Natural killer cell (primary cell): Measurements from ENCODE around the gene MYOZ3. TPM values are rescaled to one million over a fixed set of nuclear protein-coding genes. Genes with fewer than 3 reads are reported as not detected.

Experiments used
- ATAC-seq, 3 donors: fragments of 150-1000 bp in 2 of 3; fragments of 200-7000 bp in 1 of 3; cut with Tn5 transposase; 1 replicate in 1 of 3; 2 replicates in 2 of 3; pipeline ENCODE4 v1.10.0; 2021; ENCODE audit warnings: mild to moderate bottlenecking in 2 of 3, moderate library complexity in 2 of 3
- DNase-seq, 2 donors: peaks; one replicate each; pipeline versions ENCODE4 v3.0.0 to v3.0.0-alpha.2; 2013 to 2021; ENCODE audit warnings: mixed read lengths in 1 of 2
- H3K27ac ChIP-seq: one replicate; pipeline ENCODE4 v1.5.1; 2013; ENCODE audit warnings: mild to moderate bottlenecking, low read length
- H3K27me3 ChIP-seq: one replicate; pipeline ENCODE4 v1.6.1; 2013; ENCODE audit warnings: low read length; ENCODE audit not compliant: control insufficient read depth, insufficient read depth
- H3K36me3 ChIP-seq: one replicate; pipeline ENCODE4 v1.6.1; 2013; ENCODE audit warnings: low read length; ENCODE audit not compliant: control insufficient read depth, insufficient read depth
- H3K4me1 ChIP-seq: one replicate; pipeline ENCODE4 v1.6.1; 2013; ENCODE audit warnings: low read length; ENCODE audit not compliant: control insufficient read depth, insufficient read depth
- H3K4me3 ChIP-seq: one replicate; pipeline ENCODE4 v1.5.1; 2013; ENCODE audit warnings: low read length
- H3K9me3 ChIP-seq: one replicate; pipeline ENCODE4 v1.6.1; 2013; ENCODE audit warnings: low read length; ENCODE audit not compliant: control insufficient read depth, insufficient read depth
- H3K27ac Mint-ChIP-seq, 2 donors: one replicate each; pipeline ENCODE4 v1.8.0; 2022; ENCODE audit warnings: mild to moderate bottlenecking in 2 of 2, mixed read lengths in 2 of 2, moderate library complexity in 1 of 2
- H3K27me3 Mint-ChIP-seq, 2 donors: one replicate each; pipeline ENCODE4 v1.8.0; 2022; ENCODE audit warnings: low read depth in 2 of 2, mixed read lengths in 2 of 2
- H3K36me3 Mint-ChIP-seq: one replicate; pipeline ENCODE4 v1.8.0; 2022; ENCODE audit warnings: mixed read lengths
- H3K4me1 Mint-ChIP-seq, 2 donors: one replicate each; pipeline ENCODE4 v1.8.0; 2022; ENCODE audit warnings: mixed read lengths in 2 of 2
- H3K4me3 Mint-ChIP-seq: one replicate; pipeline ENCODE4 v1.8.0; 2022; ENCODE audit warnings: mild to moderate bottlenecking, moderate library complexity, mixed read lengths
- H3K9me3 Mint-ChIP-seq, 2 donors: one replicate each; pipeline ENCODE4 v1.8.0; 2022; ENCODE audit warnings: mixed read lengths in 2 of 2
- CTCF ChIP-seq: fragments of 200-600 bp; IDR thresholded peaks from one replicate; pipeline ENCODE4 v1.8.0; 2022; ENCODE audit warnings: antibody characterized with exemption
- WGBS: methylation state at CpG from one replicate; pipeline ENCODE4 v1.1.7; 2013; ENCODE audit warnings: missing lambda C conversion rate; ENCODE audit not compliant: insufficient coverage; 5-methylcytosine and 5-hydroxymethylcytosine counted together
- intact Hi-C: fragments of 100-400 bp; cut with micrococcal nuclease; formaldehyde crosslinking; loops from one replicate; pipeline ENCODE4 v1.14.2; 2022
- total RNA-seq, 4 donors: library from RNA; stranded (reverse); fragments of 120-200 nt in 1 of 4; gene quantifications; one replicate each; pipeline versions ENCODE4 v1.2.3 to v1.2.4, GENCODE V29; 2013 to 2022

MYOZ3 gene
- total RNA-seq, 3 donors from 2014 or later (not counting 1 experiment from before 2014, with no cell fraction given): not detected

- H3K4me3 Mint-ChIP-seq: no peak overlapping the region
- DNase-seq: no peak
- intact Hi-C loops: no loop called here
- H3K4me1 Mint-ChIP-seq: peaks cover 0 to 9% of the 10 kb centered on the region in 2 donors
- Histone ChIP-seq H3K27ac (no peak overlapping the region), H3K4me1 (peaks cover 8% of the 10 kb centered on the region), H3K27me3 (no peaks in the 10 kb centered on the region), H3K36me3 (no peaks in the 10 kb centered on the region), H3K4me3 (no peak overlapping the region), H3K9me3 (no peaks in the 10 kb centered on the region)
- no peaks in the 10 kb centered on the region for H3K36me3 Mint-ChIP-seq
- TF ChIP-seq CTCF: no peak
- H3K9me3 Mint-ChIP-seq: no peaks in the 10 kb centered on the region
- WGBS: 85% methylated on average over 12 of the region's 13 CpGs
- no peak overlapping the region for H3K27ac Mint-ChIP-seq
- H3K27me3 Mint-ChIP-seq: peaks cover 0 to 5% of the 10 kb centered on the region in 2 donors
- no peak for ATAC-seq
These were observed 9.0 kb upstream of the MYOZ3 start for GRCh38 chr5:150651924-150652671.

GRCh38 chr5:150653145-150653761 is 7.8 kb upstream of the MYOZ3 start:
- Histone ChIP-seq H3K9me3 (no peaks in the 10 kb centered on the region), H3K4me3 (no peak overlapping the region), H3K4me1 (peaks cover 12% of the 10 kb centered on the region), H3K27me3 (no peaks in the 10 kb centered on the region), H3K27ac (no peak overlapping the region), H3K36me3 (no peaks in the 10 kb centered on the region)
- no peak overlapping the region for H3K27ac Mint-ChIP-seq
- H3K36me3 Mint-ChIP-seq: no peaks in the 10 kb centered on the region
- no peak overlapping the region for H3K4me3 Mint-ChIP-seq
- H3K27me3 Mint-ChIP-seq: no peaks in the 10 kb centered on the region
- peaks cover 0 to 15% of the 10 kb centered on the region in 2 donors for H3K4me1 Mint-ChIP-seq
- intact Hi-C loops: no loop called here
- TF ChIP-seq CTCF: no peak
- ATAC-seq (no peak), DNase-seq (no peak)
- 93% methylated on average over 5 of the region's 5 CpGs for WGBS
- no peaks in the 10 kb centered on the region for H3K9me3 Mint-ChIP-seq

- no peaks in the 10 kb centered on the region for H3K36me3 ChIP-seq
- no peaks in the 10 kb centered on the region for H3K9me3 ChIP-seq
- Mint-ChIP-seq H3K9me3 (no peaks in the 10 kb centered on the region), H3K36me3 (no peaks in the 10 kb centered on the region), H3K4me3 (no peak overlapping the region), H3K27ac (peak overlapping the region in 1 of 2 donors; percentile 10), H3K27me3 (no peaks in the 10 kb centered on the region), H3K4me1 (peaks cover 0 to 15% of the 10 kb centered on the region in 2 donors)
- TF ChIP-seq CTCF: no peak
- 78% methylated on average over 2 of the region's 2 CpGs for WGBS
- DNase-seq (peak in 1 of 2 donors; percentile 31), ATAC-seq (no peak)
- no peak overlapping the region for H3K27ac ChIP-seq
- H3K4me1 ChIP-seq: peaks cover 12% of the 10 kb centered on the region
- H3K4me3 ChIP-seq: no peak overlapping the region
- no peaks in the 10 kb centered on the region for H3K27me3 ChIP-seq
- intact Hi-C loops: no loop called here
These were observed 7.1 kb upstream of the MYOZ3 start for GRCh38 chr5:150653762-150654556.
